Hematopoietic multipotent progenitor cell treated with erythropoietin and hydrocortisone succinate and interleukin-3 and kit ligand, for 6 days (in vitro differentiated cells): ENCODE measurements around the gene MRGPRF.
A peak's percentile ranks its signal among the peaks of the same experiment; 100 is the strongest.

Source experiments
- DNase-seq: peaks from one replicate; pipeline ENCODE4 v3.0.0-alpha.2; 2015

Gene MRGPRF

DNA sequence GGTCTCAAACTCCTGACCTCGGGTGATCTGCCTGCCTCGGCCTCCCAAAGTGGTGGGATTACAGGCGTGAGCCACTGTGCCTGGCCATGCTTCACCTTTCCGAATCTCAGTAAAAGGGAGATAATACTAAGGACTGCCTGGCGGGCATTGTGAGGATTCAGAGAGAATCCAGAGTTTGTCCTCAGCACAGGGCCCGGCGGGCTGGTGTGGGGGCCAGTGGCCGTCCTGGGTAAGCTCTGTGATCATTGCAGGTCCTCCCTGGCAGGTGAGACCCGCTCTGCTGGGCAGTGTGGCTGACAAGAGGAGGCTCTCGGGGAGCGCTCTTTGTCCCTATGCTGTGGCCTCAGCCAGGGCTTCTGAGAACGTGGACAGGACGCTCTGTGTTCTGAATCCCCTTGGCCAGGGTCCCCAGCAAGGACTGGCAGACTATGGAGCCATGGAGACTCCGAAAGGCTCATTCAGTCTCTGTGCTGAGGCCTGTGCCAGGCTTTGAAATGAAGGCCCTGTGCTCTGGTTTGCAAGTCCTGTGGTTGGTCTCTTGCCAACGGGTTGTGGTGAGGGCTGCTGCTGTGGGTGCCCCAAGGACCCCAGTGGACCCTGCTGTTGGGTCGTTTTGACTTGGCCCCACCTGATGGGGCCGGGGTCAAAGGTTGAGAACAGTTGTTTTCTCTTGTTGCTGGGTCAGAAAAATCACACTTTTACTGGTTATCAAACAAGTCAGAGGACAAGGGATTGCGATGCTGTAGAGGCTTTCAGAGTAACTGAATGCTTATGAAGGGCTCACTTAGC lies 37.7 kb upstream of the MRGPRF start:
- peak; percentile 23 for DNase-seq

GRCh38 chr11:69049490-69049867 lies 36.4 kb upstream of the MRGPRF start:
- peak; percentile 52 for DNase-seq

- DNase-seq, result peak; percentile 97
These were observed 35.8 kb upstream of the MRGPRF start, which contains the start of gene TPCN2 for GRCh38 chr11:69048694-69049489. TPCN2 (plus strand) TSS chr11:69048932; CDS start chr11:69048998, 66 bp downstream.

DNA sequence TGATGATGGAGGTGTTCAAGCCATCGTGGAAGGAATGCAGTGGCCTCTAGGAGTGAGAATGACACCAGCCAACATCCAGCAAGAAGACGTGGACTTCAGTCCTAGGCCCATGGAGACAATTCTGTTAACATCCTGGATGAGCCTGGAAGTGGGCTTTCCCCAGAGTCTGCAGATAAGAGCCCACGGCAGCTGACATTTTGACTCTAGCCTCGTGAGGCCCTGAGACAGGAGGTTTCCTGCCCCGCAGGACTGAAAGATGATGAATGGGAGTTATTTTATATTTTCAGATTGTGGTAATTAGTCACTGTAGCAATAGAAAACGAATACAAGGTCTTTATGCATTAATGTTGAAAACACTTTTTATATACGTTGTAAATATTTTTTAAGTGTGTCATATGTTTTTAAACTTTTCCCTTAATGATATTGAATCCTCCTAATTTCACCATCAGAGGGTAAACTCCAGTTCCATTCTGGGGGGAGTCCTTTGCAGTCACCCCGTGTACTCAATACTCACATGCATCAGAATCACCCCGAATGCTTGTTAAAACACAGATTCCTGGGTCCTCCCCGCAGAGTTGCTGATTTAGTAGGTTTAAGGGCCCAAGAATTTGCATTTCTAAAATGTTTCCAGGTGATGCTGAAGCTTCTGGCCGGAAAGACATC lies 35.1 kb upstream of the MRGPRF start:
- DNase-seq, result peak; percentile 23

DNA sequence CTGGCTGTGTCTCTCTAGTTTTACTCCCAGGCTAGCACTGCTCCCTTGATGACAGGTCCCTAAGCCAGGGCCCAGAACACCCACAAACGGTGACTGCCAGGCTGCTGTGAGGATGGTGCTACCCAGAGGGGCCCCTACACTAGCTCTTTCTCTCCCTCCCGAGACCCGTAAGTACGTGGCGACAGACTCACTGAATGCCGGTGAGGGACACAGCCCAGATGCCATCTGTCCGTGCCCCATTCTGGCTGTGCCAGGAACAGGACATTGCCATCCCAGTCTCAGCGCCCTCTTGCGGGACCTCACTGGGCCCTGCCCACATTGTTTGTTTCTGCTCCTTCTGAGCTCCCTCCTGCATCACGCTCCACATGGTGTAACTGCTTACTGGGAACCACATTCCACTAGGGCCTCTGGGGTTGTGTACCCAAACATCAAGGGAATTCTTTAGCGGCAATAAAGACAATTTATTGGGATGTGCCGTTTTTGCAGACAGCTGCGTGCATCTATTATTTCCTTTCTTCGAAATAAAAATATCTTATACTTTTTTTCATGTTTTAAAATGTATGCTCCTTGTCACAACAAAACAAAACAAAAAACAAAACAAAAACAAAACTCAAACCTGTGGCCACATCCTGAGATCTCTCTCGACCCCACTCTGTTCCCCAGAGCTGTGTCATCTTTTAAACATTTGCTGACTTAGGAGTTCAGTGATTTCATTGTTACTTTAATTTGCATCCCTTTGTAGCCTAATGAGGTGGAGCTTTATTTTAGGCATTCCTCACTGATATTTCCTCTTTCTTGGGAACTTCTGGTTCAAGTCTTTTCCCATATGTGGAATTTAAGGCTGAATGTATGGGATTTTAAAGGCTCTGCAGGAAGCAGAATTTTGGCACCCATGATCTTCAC lies 31.3 kb upstream of the MRGPRF start:
- peak; percentile 81 for DNase-seq

GRCh38 chr11:69041516-69041915 lies 28.5 kb upstream of the MRGPRF start:
- DNase-seq, result no peak

- DNase-seq, result no peak
These were observed 27.7 kb upstream of the MRGPRF start for GRCh38 chr11:69040581-69041260.

- no peak for DNase-seq
These were observed 27.0 kb upstream of the MRGPRF start for GRCh38 chr11:69040051-69040450.

- DNase-seq, result no peak
These were observed 26.5 kb upstream of the MRGPRF start for GRCh38 chr11:69039501-69039900.

GRCh38 chr11:69037544-69037943 lies 24.5 kb upstream of the MRGPRF start:
- DNase-seq, result no peak

- no peak for DNase-seq
These were observed 24.0 kb upstream of the MRGPRF start for GRCh38 chr11:69037074-69037473.

DNA sequence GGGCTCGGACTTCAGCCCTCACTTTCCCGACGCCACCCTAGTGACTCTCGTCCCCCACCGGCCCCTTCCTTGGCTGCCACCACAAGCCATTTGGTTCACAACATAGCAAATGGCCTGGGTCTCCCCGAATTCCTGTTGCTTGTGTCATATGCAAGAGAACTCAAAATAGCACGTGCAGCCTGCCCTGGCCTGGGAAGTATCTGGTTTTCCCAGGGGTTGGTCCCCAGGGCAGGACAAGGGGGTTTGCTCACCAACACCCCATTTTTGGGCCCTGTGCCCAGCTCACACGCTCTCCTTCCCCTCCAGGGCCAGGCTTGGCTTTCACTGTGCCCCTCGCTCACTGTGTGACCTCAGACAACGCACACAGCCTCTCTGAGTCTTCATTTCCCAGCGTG lies 22.9 kb upstream of the MRGPRF start:
- no peak for DNase-seq

GRCh38 chr11:69035150-69035945 lies 22.3 kb upstream of the MRGPRF start:
- DNase-seq, result no peak

DNA sequence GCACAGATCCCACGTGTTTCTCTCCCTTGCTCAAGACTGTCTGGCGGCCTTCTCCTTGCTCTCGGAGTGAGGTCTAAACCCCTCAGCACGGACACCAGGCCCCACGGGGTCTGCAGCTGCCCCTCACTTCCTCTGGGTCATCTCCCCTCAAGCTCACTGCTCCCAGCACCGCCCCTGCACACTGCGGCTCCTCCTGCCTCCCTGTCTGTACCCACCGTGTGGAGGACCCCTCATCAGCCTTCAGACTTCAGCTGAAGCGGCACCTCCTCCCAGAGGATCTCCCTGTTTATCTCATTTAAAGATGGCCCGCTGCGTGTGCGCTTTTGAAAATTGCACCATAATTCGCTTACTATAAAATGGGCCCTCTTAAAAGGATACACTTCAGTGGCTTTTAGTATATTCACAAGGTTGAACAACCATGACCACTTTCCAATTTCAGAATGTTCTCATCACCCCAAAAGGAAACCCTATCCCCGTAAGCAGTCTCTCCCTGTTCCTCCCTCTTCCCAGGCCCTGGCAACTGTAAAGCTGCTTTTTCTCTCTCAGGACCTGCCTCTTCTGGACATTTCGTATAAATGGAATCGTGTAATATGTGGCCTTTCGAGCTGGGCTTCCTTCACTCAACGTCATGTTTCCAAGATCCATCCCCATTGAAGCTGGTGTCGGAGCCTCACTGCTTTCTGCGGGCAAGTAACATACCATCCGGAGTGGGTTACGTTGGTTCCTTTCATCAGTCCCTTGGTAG lies 21.2 kb upstream of the MRGPRF start:
- no peak for DNase-seq

GRCh38 chr11:69033431-69033830 lies 20.4 kb upstream of the MRGPRF start:
- DNase-seq, result no peak

DNA sequence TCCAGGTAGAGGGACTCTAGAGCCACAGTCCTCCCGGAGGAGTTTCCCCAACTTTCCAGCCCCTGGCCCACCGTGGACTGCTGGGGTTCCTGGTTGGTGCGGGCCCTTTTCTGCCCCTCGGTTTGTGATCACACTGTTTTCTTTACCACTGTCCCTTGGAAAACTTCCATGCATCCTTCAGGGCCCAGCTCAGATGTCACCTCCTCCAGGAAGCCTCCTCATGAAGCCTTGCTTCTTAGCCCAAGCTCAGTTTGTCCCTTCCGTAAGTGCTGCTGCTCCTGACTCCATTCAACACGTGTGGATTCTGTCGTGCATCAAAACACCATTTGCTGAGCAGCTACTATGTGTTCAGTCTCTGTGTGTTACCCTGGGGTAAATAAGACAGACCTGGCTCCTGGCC lies 19.8 kb upstream of the MRGPRF start:
- no peak for DNase-seq

DNA sequence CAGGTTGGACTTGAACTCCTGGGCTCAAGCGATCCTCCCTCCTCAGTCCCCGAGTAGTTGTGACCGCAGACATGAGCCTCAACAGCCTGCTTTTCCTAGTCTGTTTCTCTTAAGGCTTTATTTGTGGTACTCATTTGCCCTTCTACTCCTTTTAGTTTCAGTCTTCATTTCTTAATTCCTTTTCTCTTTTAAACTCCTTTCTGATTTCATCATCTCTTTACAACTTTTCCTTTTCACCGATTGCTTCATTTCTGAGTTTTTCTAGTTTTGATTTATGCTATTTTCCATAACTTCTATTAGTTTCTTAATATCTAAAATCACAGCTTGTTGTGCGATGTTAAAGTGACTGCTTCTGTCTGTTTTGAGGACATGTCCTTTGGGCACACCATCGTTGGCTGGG lies 17.3 kb upstream of the MRGPRF start:
- DNase-seq, result no peak

DNA sequence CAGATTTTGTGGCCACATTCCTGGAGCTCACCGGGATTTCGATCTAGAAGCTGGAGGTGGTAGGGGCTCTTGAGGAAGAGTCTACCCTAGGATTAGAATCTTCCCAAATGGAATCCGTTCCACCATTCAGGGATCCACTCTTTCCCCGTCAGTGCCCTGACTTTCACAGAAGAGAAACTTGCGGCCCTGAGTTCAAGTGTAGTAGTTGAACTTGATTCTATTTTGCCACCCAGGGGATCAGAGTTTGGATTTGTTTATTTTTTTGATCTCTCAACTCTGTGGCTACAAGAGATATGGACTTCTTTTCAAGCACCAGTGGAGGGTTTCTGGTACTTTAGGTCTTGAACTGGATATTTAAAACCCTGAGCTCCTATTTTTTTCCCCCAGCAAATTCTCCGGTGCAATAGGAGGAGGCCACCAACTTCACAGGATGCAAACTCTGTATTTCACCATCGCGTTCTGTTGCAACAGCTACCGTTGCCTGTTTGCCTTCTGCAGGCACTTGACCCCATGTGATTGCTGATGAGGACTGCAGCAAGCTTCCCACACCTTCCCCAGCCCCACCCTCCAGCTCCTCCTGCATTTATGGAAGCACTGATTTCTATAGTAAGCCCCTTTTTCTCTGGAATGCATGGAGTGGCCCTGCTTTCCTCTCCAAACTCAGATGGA lies 14.8 kb upstream of the MRGPRF start:
- peak; percentile 42 for DNase-seq

- DNase-seq, result no peak
These were observed 11.5 kb upstream of the MRGPRF start for GRCh38 chr11:69024509-69024908.

- no peak for DNase-seq
These were observed 9.2 kb upstream of the MRGPRF start for GRCh38 chr11:69022260-69022659.
